Prostate gland (tissue), 2 donors: ENCODE data around the gene ETV6.

Source experiments
- CTCF ChIP-seq, 4 experiments: fragments of 200-600 bp in 2 of 4; fragments of 450-650 bp in 2 of 4; sonication (generic) in 2 of 4; IDR thresholded peaks; 1 replicate in 3 of 4; 2 replicates in 1 of 4; pipeline ENCODE4 v1.5.1; 2016 to 2019; ENCODE audit warnings: antibody characterized with exemption in 4 of 4, mild to moderate bottlenecking in 2 of 4, moderate library complexity in 2 of 4
- POLR2A ChIP-seq: fragments of 450-650 bp; IDR thresholded peaks from one replicate; pipeline ENCODE4 v1.6.1; 2016; ENCODE audit warnings: antibody characterized with exemption, mild to moderate bottlenecking
- POLR2AphosphoS5 ChIP-seq: sonication (generic); formaldehyde crosslinking; IDR thresholded peaks from one replicate; pipeline ENCODE4 v1.6.1; 2017; ENCODE audit warnings: antibody characterized with exemption

GRCh38 chr12:11753826-11754225 is 104.4 kb downstream of the ETV6 start:
- no peak for TF ChIP-seq CTCF (IDR thresholded peaks at IDR 0.05)
- no peak for TF ChIP-seq POLR2A
- TF ChIP-seq POLR2AphosphoS5: no peak
